RWPE2 (cell line): ENCODE results near the gene CDH19.

Source experiments
- ATAC-seq: fragments of 200-7000 bp; cut with Tn5 transposase; 3 replicates; pipeline ENCODE4 v1.9.1; 2021; ENCODE audit warnings: low read depth
- DNase-seq: peaks from one replicate; pipeline ENCODE4 v3.0.0-alpha.2; 2020; ENCODE audit warnings: low spot score
- H3K27ac ChIP-seq: fragments of 450-650 bp; 2 replicates; pipeline ENCODE4 v1.5.1; 2017; ENCODE audit warnings: mild to moderate bottlenecking; ENCODE audit not compliant: poor library complexity, severe bottlenecking
- H3K27me3 ChIP-seq: fragments of 250-450 bp; sonication (Bioruptor Pico); 2 replicates; pipeline ENCODE4 v1.5.1; 2021; ENCODE audit warnings: mild to moderate bottlenecking, moderate library complexity; ENCODE audit not compliant: insufficient read depth, poor library complexity, severe bottlenecking
- H3K36me3 ChIP-seq: fragments of 250-450 bp; sonication (Bioruptor Pico); 2 replicates; pipeline ENCODE4 v1.5.1; 2020; ENCODE audit warnings: low read depth, mild to moderate bottlenecking, moderate library complexity
- H3K4me1 ChIP-seq: fragments of 250-450 bp; sonication (Bioruptor Pico); 2 replicates; pipeline ENCODE4 v1.5.1; 2021; ENCODE audit warnings: mild to moderate bottlenecking, moderate library complexity; ENCODE audit not compliant: insufficient read depth, poor library complexity, severe bottlenecking
- H3K4me3 ChIP-seq: fragments of 250-450 bp; sonication (Bioruptor Pico); 2 replicates; pipeline ENCODE4 v1.5.1; 2021; ENCODE audit warnings: mild to moderate bottlenecking, moderate library complexity; ENCODE audit not compliant: severe bottlenecking
- H3K9me3 ChIP-seq: fragments of 250-450 bp; sonication (Bioruptor Pico); 2 replicates; pipeline ENCODE4 v1.5.1; 2021; ENCODE audit warnings: mild to moderate bottlenecking, moderate library complexity; ENCODE audit not compliant: severe bottlenecking
- TF ChIP-seq, protein P1 (sequence below): fragments of 450-650 bp; IDR thresholded peaks from one replicate; pipeline ENCODE4 v1.5.1; 2017; ENCODE audit warnings: mild to moderate bottlenecking, moderate library complexity; ENCODE audit not compliant: poor library complexity, severe bottlenecking

CDH19 gene

DNA sequence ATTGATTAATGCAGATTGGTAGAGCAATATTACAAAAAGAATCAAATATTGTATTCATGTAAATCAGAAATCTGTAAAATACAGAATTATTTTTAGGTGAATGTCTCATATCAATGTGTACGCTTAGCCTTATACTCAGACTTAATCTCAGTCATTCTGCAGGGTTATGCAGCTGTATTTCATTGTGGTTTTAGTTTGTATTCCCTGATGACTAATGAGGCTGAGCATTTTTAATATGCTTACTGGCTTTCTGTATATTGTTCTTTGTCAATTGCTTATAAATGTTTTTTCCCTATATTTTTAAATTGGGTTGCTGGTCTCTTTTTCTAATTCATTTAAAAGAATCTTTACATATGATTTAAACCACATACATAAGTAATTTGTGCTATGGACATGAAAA, 50.1 kb downstream of the CDH19 start:
- ATAC-seq (peak; percentile 89), DNase-seq (no peak)
- Histone ChIP-seq H3K27me3 (no peaks in the 10 kb centered on the region), H3K36me3 (no peaks in the 10 kb centered on the region), H3K4me1 (peaks cover 7% of the 10 kb centered on the region), H3K4me3 (no peak overlapping the region), H3K9me3 (no peaks in the 10 kb centered on the region), H3K27ac (no peak overlapping the region)
- TF ChIP-seq, protein P1, sequence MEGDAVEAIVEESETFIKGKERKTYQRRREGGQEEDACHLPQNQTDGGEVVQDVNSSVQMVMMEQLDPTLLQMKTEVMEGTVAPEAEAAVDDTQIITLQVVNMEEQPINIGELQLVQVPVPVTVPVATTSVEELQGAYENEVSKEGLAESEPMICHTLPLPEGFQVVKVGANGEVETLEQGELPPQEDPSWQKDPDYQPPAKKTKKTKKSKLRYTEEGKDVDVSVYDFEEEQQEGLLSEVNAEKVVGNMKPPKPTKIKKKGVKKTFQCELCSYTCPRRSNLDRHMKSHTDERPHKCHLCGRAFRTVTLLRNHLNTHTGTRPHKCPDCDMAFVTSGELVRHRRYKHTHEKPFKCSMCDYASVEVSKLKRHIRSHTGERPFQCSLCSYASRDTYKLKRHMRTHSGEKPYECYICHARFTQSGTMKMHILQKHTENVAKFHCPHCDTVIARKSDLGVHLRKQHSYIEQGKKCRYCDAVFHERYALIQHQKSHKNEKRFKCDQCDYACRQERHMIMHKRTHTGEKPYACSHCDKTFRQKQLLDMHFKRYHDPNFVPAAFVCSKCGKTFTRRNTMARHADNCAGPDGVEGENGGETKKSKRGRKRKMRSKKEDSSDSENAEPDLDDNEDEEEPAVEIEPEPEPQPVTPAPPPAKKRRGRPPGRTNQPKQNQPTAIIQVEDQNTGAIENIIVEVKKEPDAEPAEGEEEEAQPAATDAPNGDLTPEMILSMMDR: no peak

DNA sequence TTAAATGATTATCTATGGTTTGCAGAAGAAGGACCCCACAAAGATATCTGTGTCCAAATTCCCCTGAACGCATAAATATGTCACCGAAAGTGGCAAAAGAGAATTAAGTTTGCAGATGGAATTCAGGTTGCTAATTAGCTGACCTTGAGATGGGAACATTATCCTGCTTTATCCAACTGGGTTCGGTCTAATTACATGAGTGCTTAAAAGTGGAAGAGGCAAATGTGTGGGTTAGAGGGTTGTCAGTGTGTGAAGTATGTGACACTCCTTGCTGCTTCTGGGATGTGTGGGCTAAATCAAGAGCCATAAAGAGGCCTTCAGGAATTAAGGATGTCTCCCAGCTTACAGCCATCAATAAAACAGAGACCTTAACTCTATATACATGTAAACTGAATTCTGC, 53.5 kb downstream of the CDH19 start:
- Histone ChIP-seq H3K4me1 (no peaks in the 10 kb centered on the region), H3K36me3 (no peaks in the 10 kb centered on the region), H3K4me3 (no peak overlapping the region), H3K27me3 (no peaks in the 10 kb centered on the region), H3K27ac (no peak overlapping the region), H3K9me3 (no peaks in the 10 kb centered on the region)
- ATAC-seq (no peak), DNase-seq (no peak)
- TF ChIP-seq, protein P1: no peak

DNA sequence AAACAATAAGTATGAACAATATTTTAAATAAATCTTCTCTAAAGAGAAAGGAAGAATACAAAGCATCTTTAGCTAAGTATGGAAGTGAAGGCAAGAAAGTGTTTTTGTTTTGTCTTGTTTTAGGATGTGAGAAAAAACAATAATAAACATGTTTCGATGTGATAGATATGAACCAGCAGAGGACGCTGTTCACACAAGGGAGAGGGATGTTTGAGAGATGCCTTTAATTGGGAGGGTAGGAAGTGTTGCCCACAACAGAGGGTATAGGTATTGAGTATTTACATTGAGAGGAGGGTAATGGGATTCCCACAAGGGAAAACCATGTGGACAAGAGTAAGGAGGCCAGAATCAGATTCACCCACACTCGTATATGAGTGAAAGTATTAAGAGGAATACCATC, 55.1 kb downstream of the CDH19 start:
- no peak overlapping the region for H3K4me3 ChIP-seq
- no peaks in the 10 kb centered on the region for H3K36me3 ChIP-seq
- H3K4me1 ChIP-seq: no peaks in the 10 kb centered on the region
- H3K27ac ChIP-seq: no peak overlapping the region
- H3K9me3 ChIP-seq: no peaks in the 10 kb centered on the region
- TF ChIP-seq, protein P1: no peak
- DNase-seq (no peak), ATAC-seq (no peak)
- no peaks in the 10 kb centered on the region for H3K27me3 ChIP-seq

DNA sequence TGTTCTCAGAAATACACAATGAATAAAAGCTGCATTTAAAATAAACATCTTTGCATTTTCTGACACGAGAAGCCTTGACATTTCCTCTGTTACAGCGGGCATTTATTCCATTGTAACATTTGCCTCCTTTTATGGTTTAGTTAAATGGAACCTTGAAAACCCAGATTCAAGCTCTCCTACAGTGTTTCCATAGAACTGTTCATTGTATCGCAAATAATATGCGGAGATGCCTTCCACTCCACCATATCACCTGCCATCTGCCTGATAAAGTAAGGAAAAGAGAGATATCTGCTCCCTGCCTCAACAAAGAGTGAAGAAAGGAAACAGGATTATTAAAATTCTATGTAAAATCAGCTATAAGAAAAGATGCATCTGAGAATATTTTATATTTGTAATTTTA, 69.8 kb downstream of the CDH19 start:
- ATAC-seq (no peak), DNase-seq (no peak)
- H3K4me1 ChIP-seq: no peaks in the 10 kb centered on the region
- H3K27me3 ChIP-seq: no peaks in the 10 kb centered on the region
- H3K9me3 ChIP-seq: no peaks in the 10 kb centered on the region
- H3K4me3 ChIP-seq: no peak overlapping the region
- no peak overlapping the region for H3K27ac ChIP-seq
- H3K36me3 ChIP-seq: no peaks in the 10 kb centered on the region
- TF ChIP-seq, protein P1: no peak

DNA sequence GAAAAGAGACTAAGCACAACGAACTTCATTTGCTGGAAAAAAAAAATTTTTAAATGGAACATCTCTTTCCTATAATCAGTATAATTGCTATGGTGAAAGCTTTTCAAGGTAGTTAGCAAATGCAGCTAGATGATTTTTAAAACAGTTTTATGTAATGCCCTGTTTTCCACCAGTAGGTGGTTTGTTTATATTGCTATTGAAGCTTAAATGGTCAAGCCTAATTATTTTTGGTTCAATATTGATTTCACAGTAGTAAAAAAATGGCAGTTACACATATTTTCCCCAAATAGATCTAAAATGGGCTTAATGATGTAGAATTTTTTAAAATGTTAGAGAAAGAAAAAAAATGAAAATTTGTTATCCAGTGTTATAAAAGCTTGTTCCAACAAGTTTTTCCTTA, 70.2 kb downstream of the CDH19 start:
- Histone ChIP-seq H3K27me3 (no peaks in the 10 kb centered on the region), H3K9me3 (no peaks in the 10 kb centered on the region), H3K27ac (no peak overlapping the region), H3K36me3 (no peaks in the 10 kb centered on the region), H3K4me3 (no peak overlapping the region), H3K4me1 (no peaks in the 10 kb centered on the region)
- DNase-seq (no peak), ATAC-seq (no peak)
- TF ChIP-seq, protein P1: peak; percentile 17
